ENCODE data around the gene PLA2G6. TPM values are rescaled to one million over a fixed set of nuclear protein-coding genes. Genes with fewer than 3 reads are reported as not detected.

PLA2G6 gene
- total RNA-seq, 1 donor from 2014 or later = 16.3 TPM

GRCh38 chr22:38135133-38135706 is 46.4 kb downstream of the PLA2G6 start:
- Mint-ChIP-seq H3K27ac (ENCODE audit: unreplicated experiment) (peak overlapping the region; percentile 72), H3K36me3 (ENCODE audit: low read depth) (peaks cover 1% of the 10 kb centered on the region), H3K4me1 (ENCODE audit: low read depth) (peaks cover 14% of the 10 kb centered on the region), H3K27me3 (ENCODE audit: low read depth) (no peaks in the 10 kb centered on the region), H3K9me3 (ENCODE audit: low read depth) (no peaks in the 10 kb centered on the region), H3K4me3 (ENCODE audit: unreplicated experiment) (no peak overlapping the region)
- no peak for TF ChIP-seq CTCF (IDR thresholded peaks at IDR 0.05)
- DNase-seq (ENCODE audit: low spot score) = no peak

DNA sequence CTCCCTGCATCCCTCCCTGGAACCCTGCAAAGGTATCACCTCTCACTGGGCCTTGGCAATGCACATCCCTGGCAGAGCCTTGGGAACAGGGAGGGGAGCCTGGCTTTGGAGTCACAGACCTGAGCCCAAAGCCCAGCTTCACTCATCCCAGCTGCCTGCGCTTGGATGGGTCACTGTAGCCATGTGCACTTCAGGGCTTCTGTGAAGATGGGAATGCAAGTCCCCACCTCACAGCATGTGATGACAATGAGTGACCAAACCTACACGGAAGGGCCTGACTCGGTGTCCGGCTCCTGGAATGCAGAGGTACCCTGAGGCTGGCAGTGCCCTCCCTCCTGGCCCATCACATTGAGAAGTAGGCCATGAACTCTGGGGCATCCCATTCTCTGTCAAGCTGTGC is 48.3 kb downstream of the PLA2G6 start:
- Mint-ChIP-seq H3K4me1 (ENCODE audit: low read depth) (peaks cover 14% of the 10 kb centered on the region), H3K4me3 (ENCODE audit: unreplicated experiment) (no peak overlapping the region), H3K36me3 (ENCODE audit: low read depth) (peaks cover 1% of the 10 kb centered on the region), H3K27ac (ENCODE audit: unreplicated experiment) (no peak overlapping the region), H3K27me3 (ENCODE audit: low read depth) (no peaks in the 10 kb centered on the region), H3K9me3 (ENCODE audit: low read depth) (no peaks in the 10 kb centered on the region)
- TF ChIP-seq CTCF (IDR thresholded peaks at IDR 0.05) = no peak
- no peak for DNase-seq (ENCODE audit: low spot score)

- no peak for TF ChIP-seq CTCF (IDR thresholded peaks at IDR 0.05)
- peaks cover 1% of the 10 kb centered on the region for H3K36me3 Mint-ChIP-seq (ENCODE audit: low read depth)
- peak; percentile 90 for DNase-seq (ENCODE audit: low spot score)
Measured at GRCh38 chr22:38132794-38133193, 48.8 kb downstream of the PLA2G6 start.

DNA sequence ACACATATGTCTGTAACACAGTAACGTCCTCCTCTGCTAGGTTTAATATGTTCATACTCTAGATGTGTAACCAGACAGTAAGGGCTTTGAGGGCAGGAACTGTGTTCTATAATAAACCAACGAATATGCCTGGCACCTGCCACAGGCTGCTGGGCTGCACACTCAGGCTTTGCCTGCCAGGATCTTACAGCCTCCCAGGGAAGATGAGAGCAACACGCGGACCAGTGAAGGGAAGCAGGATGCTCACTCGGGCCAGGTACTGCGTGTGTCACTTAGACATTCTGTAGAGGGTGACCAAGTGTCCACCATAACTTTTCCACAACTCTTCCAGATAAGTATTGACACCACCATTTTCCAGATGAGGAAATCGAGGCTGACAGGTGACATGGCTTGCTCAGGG is 49.5 kb downstream of the PLA2G6 start:
- TF ChIP-seq CTCF (IDR thresholded peaks at IDR 0.05) = no peak
- no peak overlapping the region for H3K27ac Mint-ChIP-seq (ENCODE audit: unreplicated experiment)
- H3K9me3 Mint-ChIP-seq (ENCODE audit: low read depth) = no peaks in the 10 kb centered on the region
- no peak for DNase-seq (ENCODE audit: low spot score)
- no peak overlapping the region for H3K4me3 Mint-ChIP-seq (ENCODE audit: unreplicated experiment)
- H3K27me3 Mint-ChIP-seq (ENCODE audit: low read depth) = no peaks in the 10 kb centered on the region
- peaks cover 1% of the 10 kb centered on the region for H3K36me3 Mint-ChIP-seq (ENCODE audit: low read depth)
- H3K4me1 Mint-ChIP-seq (ENCODE audit: low read depth) = peaks cover 14% of the 10 kb centered on the region

More at GRCh38 chr22:38132794-38133193, 48.8 kb downstream of the PLA2G6 start:
- H3K4me1 Mint-ChIP-seq (ENCODE audit: low read depth) = peaks cover 14% of the 10 kb centered on the region
- H3K27me3 Mint-ChIP-seq (ENCODE audit: low read depth) = no peaks in the 10 kb centered on the region
- no peaks in the 10 kb centered on the region for H3K9me3 Mint-ChIP-seq (ENCODE audit: low read depth)
- H3K27ac Mint-ChIP-seq (ENCODE audit: unreplicated experiment) = no peak overlapping the region
- no peak overlapping the region for H3K4me3 Mint-ChIP-seq (ENCODE audit: unreplicated experiment)

DNA sequence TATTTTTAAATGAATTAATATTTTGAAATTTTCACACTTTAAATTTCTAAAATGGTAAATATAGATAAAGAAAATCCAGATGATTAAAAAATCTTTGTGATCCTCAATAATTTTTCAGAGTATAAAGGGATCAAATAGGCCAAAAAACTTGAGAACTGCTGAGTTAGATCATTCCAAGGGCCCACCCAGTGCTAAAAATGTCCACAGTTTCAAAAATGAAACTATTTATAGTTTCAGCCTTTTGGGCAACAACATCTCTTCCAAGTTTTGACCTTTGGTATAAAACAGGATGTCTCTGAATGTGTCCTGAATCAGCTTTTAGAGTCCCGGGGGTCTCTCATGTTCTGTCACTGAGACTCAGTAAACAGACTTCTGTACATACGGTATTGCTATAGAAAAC is 50.2 kb downstream of the PLA2G6 start:
- H3K36me3 Mint-ChIP-seq (ENCODE audit: low read depth) = peaks cover 1% of the 10 kb centered on the region
- no peak overlapping the region for H3K27ac Mint-ChIP-seq (ENCODE audit: unreplicated experiment)
- peaks cover 14% of the 10 kb centered on the region for H3K4me1 Mint-ChIP-seq (ENCODE audit: low read depth)
- TF ChIP-seq CTCF (IDR thresholded peaks at IDR 0.05) = no peak
- H3K9me3 Mint-ChIP-seq (ENCODE audit: low read depth) = no peaks in the 10 kb centered on the region
- DNase-seq (ENCODE audit: low spot score) = no peak
- no peak overlapping the region for H3K4me3 Mint-ChIP-seq (ENCODE audit: unreplicated experiment)
- H3K27me3 Mint-ChIP-seq (ENCODE audit: low read depth) = no peaks in the 10 kb centered on the region

Measured in chondrocyte (in vitro differentiated cells).